GM12878 (cell line): Measurements from ENCODE around the gene ZKSCAN1. TPM values are rescaled to one million over a fixed set of nuclear protein-coding genes. Genes with fewer than 3 reads are reported as not detected.

Experiments used
- ATAC-seq: fragments of 200-7000 bp; cut with Tn5 transposase; 3 replicates; pipeline ENCODE4 v1.9.1; 2020; ENCODE audit warnings: mild to moderate bottlenecking, moderate library complexity
- BruUV-seq: library from RNA; stranded (reverse); fragments of 400-500 nt; replicated peaks from 2 replicates; lab custom pipeline; 2021; lab: Mats Ljungman, UMichigan
- CTCF ChIA-PET: fragments of 300-600 bp; sonication (Branson Sonifier 250); formaldehyde crosslinking; extraction: SDS; loops from one replicate; lab custom pipeline; 2021; ENCODE audit warnings: inconsistent platforms; lab: Yijun Ruan, JAX
- POLR2A ChIA-PET: fragments of 350-600 bp; formaldehyde crosslinking; extraction: SDS; loops from one replicate; lab custom pipeline; 2021; ENCODE audit warnings: inconsistent platforms; lab: Charles Lee
- RAD21 ChIA-PET: fragments of 300-600 bp; sonication (Branson Sonifier 250); formaldehyde crosslinking; loops from one replicate; lab custom pipeline; 2023; ENCODE audit warnings: antibody characterized with exemption; ENCODE audit not compliant: unreplicated experiment; lab: Charles Lee
- SMC1A ChIA-PET: fragments of 300-600 bp; sonication (Branson Sonifier 250); formaldehyde crosslinking; loops from one replicate; lab custom pipeline; 2023; ENCODE audit not compliant: unreplicated experiment, uncharacterized antibody; lab: Charles Lee
- DNase-seq: peaks from one replicate; pipeline ENCODE4 v3.0.0-alpha.2; 2011; ENCODE audit warnings: low read depth, low spot score
- FAIRE-seq: peaks from 3 replicates; lab custom pipeline; 2011; peaks lifted over from hg19 to GRCh38; lab: Jason Lieb, UNC
- H2AFZ ChIP-seq: 2 replicates; pipeline ENCODE4 v1.6.0; 2011; ENCODE audit warnings: low read depth, low read length, control low read depth; ENCODE audit not compliant: control insufficient read depth
- H3K27ac ChIP-seq: 2 replicates; pipeline ENCODE4 v1.5.1; 2011; ENCODE audit warnings: control low read depth; ENCODE audit not compliant: control insufficient read depth, insufficient read depth
- H3K27me3 ChIP-seq, 2 experiments: replicated peaks in 1 of 2; 2 replicates each; pipeline versions ENCODE4 v1.6.0 to v1.6.1; 2011; ENCODE audit warnings: low read length in 1 of 2; ENCODE audit not compliant: control insufficient read depth in 2 of 2, insufficient read depth in 2 of 2
- H3K36me3 ChIP-seq, 2 experiments: 2 replicates each; pipeline ENCODE4 v1.5.1; 2011; ENCODE audit warnings: low read length in 1 of 2; ENCODE audit not compliant: control insufficient read depth in 2 of 2, insufficient read depth in 2 of 2
- H3K4me1 ChIP-seq: 2 replicates; pipeline ENCODE4 v1.6.1; 2011; ENCODE audit warnings: mild to moderate bottlenecking, low read length, moderate library complexity, mixed read lengths; ENCODE audit not compliant: control insufficient read depth, insufficient read depth
- H3K4me2 ChIP-seq: 2 replicates; pipeline ENCODE4 v1.6.0; 2011; ENCODE audit warnings: control low read depth; ENCODE audit not compliant: control insufficient read depth, insufficient read depth
- H3K4me3 ChIP-seq: fragments of 200-600 bp; sonication (generic); 2 replicates; pipeline ENCODE4 v1.5.1; 2016
- H3K79me2 ChIP-seq: 2 replicates; pipeline ENCODE4 v1.6.0; 2011; ENCODE audit warnings: low read length; ENCODE audit not compliant: control insufficient read depth, insufficient read depth
- H3K9ac ChIP-seq: 2 replicates; pipeline ENCODE4 v1.8.0; 2011; ENCODE audit warnings: low read length, control low read depth, mixed read lengths; ENCODE audit not compliant: control insufficient read depth, insufficient read depth
- H3K9me3 ChIP-seq: replicated peaks from 3 replicates; pipeline ENCODE4 v1.5.1; 2011; ENCODE audit warnings: mild to moderate bottlenecking, low read length; ENCODE audit not compliant: control insufficient read depth, insufficient read depth
- H4K20me1 ChIP-seq: 2 replicates; pipeline ENCODE4 v1.6.0; 2011; ENCODE audit not compliant: control insufficient read depth, insufficient read depth
- CTCF ChIP-seq, 3 experiments: IDR thresholded peaks in 2 of 3; conservative IDR thresholded peaks in 1 of 3; 2 replicates each; pipeline ENCODE4 v1.5.1; 2011; ENCODE audit warnings: low read depth in 3 of 3, low read length in 3 of 3, mild to moderate bottlenecking in 3 of 3, control low read depth in 2 of 3, moderate library complexity in 2 of 3, inconsistent platforms in 1 of 3, mixed read lengths in 1 of 3; ENCODE audit not compliant: control insufficient read depth in 2 of 3, insufficient read depth in 1 of 3; ENCODE audit errors: extremely low read depth in 1 of 3
- MEF2B ChIP-seq: fragments of 450-650 bp; IDR thresholded peaks from 2 replicates; pipeline ENCODE4 v1.6.1; 2018; ENCODE audit warnings: mild to moderate bottlenecking, moderate library complexity; ENCODE audit not compliant: partially characterized antibody, poor library complexity, severe bottlenecking
- RAD21 ChIP-seq: IDR thresholded peaks from 2 replicates; pipeline ENCODE4 v1.6.1; 2011; ENCODE audit warnings: mild to moderate bottlenecking, low read depth, low read length, moderate library complexity; ENCODE audit not compliant: insufficient read depth
- SRF ChIP-seq, 2 experiments: IDR thresholded peaks; 2 replicates each; pipeline ENCODE4 v1.6.1; 2011; ENCODE audit warnings: low read depth in 2 of 2, low read length in 2 of 2, mild to moderate bottlenecking in 1 of 2, moderate library complexity in 1 of 2
- TCF7 ChIP-seq: IDR thresholded peaks from 2 replicates; pipeline ENCODE4 v1.6.1; 2014; ENCODE audit warnings: antibody characterized with exemption, borderline replicate concordance
- WGBS: methylation state at CpG from one replicate; pipeline ENCODE4 v1.1.6; 2016; ENCODE audit warnings: low lambda C conversion rate; ENCODE audit not compliant: insufficient replicate concordance, insufficient coverage; ENCODE audit errors: missing lambda C conversion rate; 5-methylcytosine and 5-hydroxymethylcytosine counted together
- in situ Hi-C: fragments of 300-500 bp; cut with MboI; formaldehyde crosslinking; loops from 9 replicates; pipeline ENCODE4 v1.14.3; 2018; ENCODE audit warnings: mixed read lengths
- intact Hi-C: fragments of 100-400 bp; cut with micrococcal nuclease; formaldehyde crosslinking; loops from one replicate; pipeline ENCODE4 v1.14.2; 2022; ENCODE audit not compliant: unreplicated experiment
- polyA plus RNA-seq, 11 experiments: library from polyadenylated mRNA; depleted of rRNA in 4 of 11; unstranded in 6 of 11; stranded (reverse) in 5 of 11; fragments of >200 nt; fragmentation: Nextera tagmentation in 4 of 11; fragmentation: Illumina TruSeq in 1 of 11; extraction: Ambion mirVana in 4 of 11; extraction: Trizol in 1 of 11; gene quantifications; 1 replicate in 1 of 11; 2 replicates in 10 of 11; pipeline versions ENCODE4 v1.2.1 to v1.2.3, GENCODE V29; 2011 to 2016; ENCODE audit warnings: inconsistent platforms in 2 of 11, missing spikeins in 2 of 11, low read depth in 1 of 11
- total RNA-seq, 4 experiments: library from RNA; depleted of rRNA in 3 of 4; stranded (reverse); fragments of >200 nt in 3 of 4; fragmentation: Illumina TruSeq in 1 of 4; extraction: Trizol in 1 of 4; gene quantifications; 2 replicates each; pipeline versions ENCODE4 v1.2.1 to v1.2.3, GENCODE V29; 2013 to 2021

Gene ZKSCAN1
- total and polyA plus RNA-seq, 10 of the 15 experiments (the other 5 are each of a cell fraction or from before 2014, with no cell fraction given), result 3.2 to 34.4 (median 18.1) TPM

- peaks cover 0 to 1% of the 10 kb centered on the region in 2 experiments; a peak in 1 of 4 replicates for H3K36me3 ChIP-seq
- no peak overlapping the region for H3K27ac ChIP-seq
- peaks cover 3% of the 10 kb centered on the region; the same call in 1 of the 2 replicates for H3K79me2 ChIP-seq
- TF ChIP-seq MEF2B, result peak; percentile 34
- peak; percentile 20 to 46 (median 26); a peak in 4 of 6 replicates for TF ChIP-seq CTCF (IDR thresholded peaks at IDR 0.05 in 2 of 3, conservative IDR thresholded peaks at IDR 0.05 in 1 of 3; ENCODE audit: control insufficient read depth in 2 of 3, extremely low read depth in 1 of 3, insufficient read depth in 1 of 3, low read depth in 3 of 3, low read length in 3 of 3)
- no peak for TF ChIP-seq TCF7
- TF ChIP-seq RAD21, result peak; percentile 51
- TF ChIP-seq SRF (IDR thresholded peaks at IDR 0.05; ENCODE audit: low read depth in 2 of 2, low read length in 2 of 2), result no peak
- TF ChIP-seq, all 136 proteins: peak for 3
- peak; percentile 25; the same call in 2 of the 3 replicates for ATAC-seq
- no peak for DNase-seq
- H3K4me2 ChIP-seq, result no peak overlapping the region
- no peak overlapping the region for H3K4me3 ChIP-seq
- intact Hi-C loops, result no loop called here
- SMC1A ChIA-PET, result interaction anchor here (0.8 to 1.6 kb wide), 6 partner anchors 10 to 285 kb away, joined by 3 to 8 read pairs (median 4); partner anchors contain the start of gene ZNF3
- CTCF ChIA-PET, result interaction anchor here (0.7 to 3.3 kb wide), 6 partner anchors 11 to 382 kb away, joined by 3 to 39 read pairs (median 4); no protein-coding TSS in a partner anchor
- no peaks in the 10 kb centered on the region for H3K27me3 ChIP-seq
- 64% methylated on average over 3 of the region's 3 CpGs for WGBS
- peaks cover 7% of the 10 kb centered on the region for H3K4me1 ChIP-seq
- RAD21 ChIA-PET, result interaction anchor here (0.7 to 1.3 kb wide), 4 partner anchors 57 to 140 kb away, joined by 3 to 4 read pairs (median 4); no protein-coding TSS in a partner anchor
- in situ Hi-C loops, result no loop called here
- H3K9ac ChIP-seq, result no peak overlapping the region
- no peak for FAIRE-seq
- no peaks in the 10 kb centered on the region for H4K20me1 ChIP-seq
- no peaks in the 10 kb centered on the region for H3K9me3 ChIP-seq
- no peak overlapping the region for H2AFZ ChIP-seq
- POLR2A ChIA-PET, result interaction anchor here (0.6 to 1.0 kb wide), 3 partner anchors 24 to 637 kb away, joined by 3 to 9 read pairs (median 8); no protein-coding TSS in a partner anchor
- no TSS peak for BruUV-seq
Observed at GRCh38 chr7:100053215-100053614, 37.8 kb downstream of the ZKSCAN1 start.
